Endothelial cell of umbilical vein (primary cell): Measurements from ENCODE around the gene REPIN1.

ENCODE experiments used
- EZH2 ChIP-seq: IDR thresholded peaks from 2 replicates; pipeline ENCODE4 v1.6.1; 2012; ENCODE audit warnings: borderline replicate concordance, low read depth, mild to moderate bottlenecking, moderate library complexity, low read length, inconsistent platforms; ENCODE audit not compliant: severe bottlenecking
- FOS ChIP-seq: IDR thresholded peaks from 2 replicates; pipeline ENCODE4 v1.6.1; 2011; ENCODE audit warnings: mild to moderate bottlenecking, low read length, moderate library complexity, borderline replicate concordance; ENCODE audit not compliant: insufficient read depth
- GATA2 ChIP-seq: IDR thresholded peaks from 2 replicates; pipeline ENCODE4 v1.7.0; 2011; ENCODE audit warnings: low read depth, mild to moderate bottlenecking, moderate library complexity, mixed read lengths, low read length; ENCODE audit not compliant: insufficient read length, insufficient read depth
- JUN ChIP-seq: IDR thresholded peaks from 2 replicates; pipeline ENCODE4 v1.6.1; 2011; ENCODE audit warnings: borderline replicate concordance, low read depth; ENCODE audit not compliant: insufficient read length, insufficient read depth
- POLR2A ChIP-seq: IDR thresholded peaks from 2 replicates; pipeline ENCODE4 v1.6.1; 2012; ENCODE audit warnings: low read depth, mild to moderate bottlenecking, control low read depth, low read length
- POLR2AphosphoS5 ChIP-seq: IDR thresholded peaks from 2 replicates; pipeline ENCODE4 v1.6.1; 2012; ENCODE audit warnings: low read depth, mild to moderate bottlenecking, control low read depth, low read length, moderate library complexity; ENCODE audit not compliant: insufficient read depth
- TF ChIP-seq, protein P1 (sequence below): IDR thresholded peaks from 2 replicates; pipeline ENCODE4 v1.6.1; 2011; ENCODE audit not compliant: insufficient read depth, insufficient read length
- TF ChIP-seq, protein P2 (sequence below), 2 donors: IDR thresholded peaks; 1 replicate in 1 of 2; 2 replicates in 1 of 2; pipeline ENCODE4 v1.5.1; 2011; ENCODE audit warnings: low read length in 2 of 2, mild to moderate bottlenecking in 2 of 2, moderate library complexity in 2 of 2, control low read depth in 1 of 2, inconsistent platforms in 1 of 2, low read depth in 1 of 2; ENCODE audit not compliant: insufficient read depth in 1 of 2; ENCODE audit errors: extremely low read depth in 1 of 2

GRCh38 chr7:150357270-150357669 is 11.4 kb upstream of the REPIN1 start:
- TF ChIP-seq POLR2A (no peak), GATA2 (no peak), EZH2 (no peak), JUN (no peak), FOS (no peak), POLR2AphosphoS5 (no peak)
- TF ChIP-seq, protein P1, sequence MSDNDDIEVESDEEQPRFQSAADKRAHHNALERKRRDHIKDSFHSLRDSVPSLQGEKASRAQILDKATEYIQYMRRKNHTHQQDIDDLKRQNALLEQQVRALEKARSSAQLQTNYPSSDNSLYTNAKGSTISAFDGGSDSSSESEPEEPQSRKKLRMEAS = no peak
- TF ChIP-seq, protein P2, sequence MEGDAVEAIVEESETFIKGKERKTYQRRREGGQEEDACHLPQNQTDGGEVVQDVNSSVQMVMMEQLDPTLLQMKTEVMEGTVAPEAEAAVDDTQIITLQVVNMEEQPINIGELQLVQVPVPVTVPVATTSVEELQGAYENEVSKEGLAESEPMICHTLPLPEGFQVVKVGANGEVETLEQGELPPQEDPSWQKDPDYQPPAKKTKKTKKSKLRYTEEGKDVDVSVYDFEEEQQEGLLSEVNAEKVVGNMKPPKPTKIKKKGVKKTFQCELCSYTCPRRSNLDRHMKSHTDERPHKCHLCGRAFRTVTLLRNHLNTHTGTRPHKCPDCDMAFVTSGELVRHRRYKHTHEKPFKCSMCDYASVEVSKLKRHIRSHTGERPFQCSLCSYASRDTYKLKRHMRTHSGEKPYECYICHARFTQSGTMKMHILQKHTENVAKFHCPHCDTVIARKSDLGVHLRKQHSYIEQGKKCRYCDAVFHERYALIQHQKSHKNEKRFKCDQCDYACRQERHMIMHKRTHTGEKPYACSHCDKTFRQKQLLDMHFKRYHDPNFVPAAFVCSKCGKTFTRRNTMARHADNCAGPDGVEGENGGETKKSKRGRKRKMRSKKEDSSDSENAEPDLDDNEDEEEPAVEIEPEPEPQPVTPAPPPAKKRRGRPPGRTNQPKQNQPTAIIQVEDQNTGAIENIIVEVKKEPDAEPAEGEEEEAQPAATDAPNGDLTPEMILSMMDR (IDR thresholded peaks at IDR 0.05; ENCODE audit: extremely low read depth in 1 of 2, insufficient read depth in 1 of 2, low read depth in 1 of 2, low read length in 2 of 2) = no peak
